ENCODE results near the gene CCDC57. TPM values are rescaled to one million over a fixed set of nuclear protein-coding genes. Genes with fewer than 3 reads are reported as not detected.

The CCDC57 gene
- total RNA-seq, 4 donors from 2014 or later, result 8.8 to 31.5 (median 17.1) TPM

- TF ChIP-seq, protein P1, sequence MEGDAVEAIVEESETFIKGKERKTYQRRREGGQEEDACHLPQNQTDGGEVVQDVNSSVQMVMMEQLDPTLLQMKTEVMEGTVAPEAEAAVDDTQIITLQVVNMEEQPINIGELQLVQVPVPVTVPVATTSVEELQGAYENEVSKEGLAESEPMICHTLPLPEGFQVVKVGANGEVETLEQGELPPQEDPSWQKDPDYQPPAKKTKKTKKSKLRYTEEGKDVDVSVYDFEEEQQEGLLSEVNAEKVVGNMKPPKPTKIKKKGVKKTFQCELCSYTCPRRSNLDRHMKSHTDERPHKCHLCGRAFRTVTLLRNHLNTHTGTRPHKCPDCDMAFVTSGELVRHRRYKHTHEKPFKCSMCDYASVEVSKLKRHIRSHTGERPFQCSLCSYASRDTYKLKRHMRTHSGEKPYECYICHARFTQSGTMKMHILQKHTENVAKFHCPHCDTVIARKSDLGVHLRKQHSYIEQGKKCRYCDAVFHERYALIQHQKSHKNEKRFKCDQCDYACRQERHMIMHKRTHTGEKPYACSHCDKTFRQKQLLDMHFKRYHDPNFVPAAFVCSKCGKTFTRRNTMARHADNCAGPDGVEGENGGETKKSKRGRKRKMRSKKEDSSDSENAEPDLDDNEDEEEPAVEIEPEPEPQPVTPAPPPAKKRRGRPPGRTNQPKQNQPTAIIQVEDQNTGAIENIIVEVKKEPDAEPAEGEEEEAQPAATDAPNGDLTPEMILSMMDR (IDR thresholded peaks at IDR 0.05; ENCODE audit: low read depth), result no peak
Measured at GRCh38 chr17:82062984-82063368, 149.7 kb downstream of the CCDC57 start.

DNA sequence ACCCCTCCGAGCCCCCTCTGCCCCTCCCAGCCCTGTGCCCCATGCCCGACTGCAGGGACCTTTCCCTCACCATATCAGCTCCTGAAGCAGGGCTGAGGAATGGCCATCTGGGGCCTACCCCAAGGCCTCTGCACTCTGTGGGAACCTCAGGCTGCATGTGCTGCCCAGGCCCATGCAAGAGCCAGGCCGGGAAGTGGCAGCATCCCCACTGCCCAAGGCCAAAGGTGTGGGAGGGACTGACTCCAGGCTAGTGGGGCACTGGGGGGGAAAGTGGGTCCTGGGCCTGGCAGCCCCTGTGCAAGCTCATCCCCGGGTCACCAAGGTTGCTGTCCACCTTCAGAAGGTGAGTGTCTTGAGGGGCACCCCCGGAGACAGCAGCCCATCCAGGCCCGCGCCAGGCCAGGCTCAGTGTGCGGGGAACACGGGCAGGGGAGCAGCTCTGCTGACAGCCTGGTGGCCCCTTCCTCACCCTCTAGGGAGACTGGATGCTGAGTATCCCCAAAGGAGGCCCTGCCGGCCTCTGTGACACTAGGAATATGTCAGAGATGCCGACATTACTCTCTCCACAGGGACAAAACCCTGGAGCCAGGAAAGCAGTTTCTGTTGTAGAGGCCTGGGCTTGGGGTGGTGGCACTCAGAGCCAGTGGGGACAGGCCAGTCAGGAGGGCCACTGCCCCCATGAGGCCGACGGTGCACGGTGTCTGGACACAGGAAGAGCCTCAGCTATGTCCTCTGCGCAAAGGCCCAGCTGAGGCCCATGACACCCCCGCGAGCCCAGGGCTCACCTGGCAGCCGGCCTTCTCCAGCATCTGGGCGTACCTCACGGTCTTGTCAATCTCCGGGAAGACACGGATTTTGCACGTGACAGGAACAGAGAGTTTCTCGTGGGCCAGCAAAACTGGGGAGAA is 150.3 kb downstream of the CCDC57 start:
- TF ChIP-seq, protein P1 (IDR thresholded peaks at IDR 0.05; ENCODE audit: low read depth), result no peak

GRCh38 chr17:82061047-82061925 is 151.4 kb downstream of the CCDC57 start:
- TF ChIP-seq, protein P1 (IDR thresholded peaks at IDR 0.05; ENCODE audit: low read depth), result no peak

GRCh38 chr17:82060614-82061013 is 152.0 kb downstream of the CCDC57 start:
- TF ChIP-seq, protein P1 (IDR thresholded peaks at IDR 0.05; ENCODE audit: low read depth), result no peak

- TF ChIP-seq, protein P1 (IDR thresholded peaks at IDR 0.05; ENCODE audit: low read depth), result no peak
Measured at GRCh38 chr17:82060001-82060380, 152.7 kb downstream of the CCDC57 start.

GRCh38 chr17:82059272-82060000 is 153.2 kb downstream of the CCDC57 start:
- TF ChIP-seq, protein P1 (IDR thresholded peaks at IDR 0.05; ENCODE audit: low read depth), result no peak
